CD14-positive monocyte (primary cell): ENCODE data around the gene SAFB2. TPM values are rescaled to one million over a fixed set of nuclear protein-coding genes. Genes with fewer than 3 reads are reported as not detected.

ENCODE experiments used
- DNase-seq, 3 donors: peaks; one replicate each; pipeline ENCODE4 v3.0.0-alpha.2; 2011 to 2022
- H2AFZ ChIP-seq: 2 replicates; pipeline ENCODE4 v1.6.0; 2012; ENCODE audit warnings: mild to moderate bottlenecking, low read depth, low read length, inconsistent platforms; ENCODE audit not compliant: insufficient read depth, poor library complexity, severe bottlenecking
- H3K27ac ChIP-seq, 2 donors: 1 replicate in 1 of 2; 2 replicates in 1 of 2; pipeline ENCODE4 v1.5.1; 2012 to 2013; ENCODE audit warnings: low read length in 2 of 2, control low read depth in 1 of 2, inconsistent platforms in 1 of 2, low read depth in 1 of 2, mild to moderate bottlenecking in 1 of 2
- H3K27me3 ChIP-seq, 2 donors: one replicate each; pipeline versions ENCODE4 v1.6.0 to v1.6.1; 2011 to 2013; ENCODE audit warnings: low read length in 2 of 2; ENCODE audit not compliant: control insufficient read depth in 2 of 2, insufficient read depth in 2 of 2
- H3K36me3 ChIP-seq, 2 donors: replicated peaks in 1 of 2; 1 replicate in 1 of 2; 2 replicates in 1 of 2; pipeline versions ENCODE4 v1.5.1 to v1.6.1; 2012 to 2013; ENCODE audit warnings: low read length in 2 of 2, control low read depth in 1 of 2, inconsistent platforms in 1 of 2, mild to moderate bottlenecking in 1 of 2; ENCODE audit not compliant: insufficient read depth in 2 of 2, control insufficient read depth in 1 of 2
- H3K4me1 ChIP-seq, 2 donors: 1 replicate in 1 of 2; 2 replicates in 1 of 2; pipeline versions ENCODE4 v1.5.1 to v1.6.1; 2012 to 2013; ENCODE audit warnings: low read length in 2 of 2, control low read depth in 1 of 2, inconsistent platforms in 1 of 2, mild to moderate bottlenecking in 1 of 2, moderate library complexity in 1 of 2; ENCODE audit not compliant: insufficient read depth in 2 of 2, control insufficient read depth in 1 of 2
- H3K4me2 ChIP-seq: replicated peaks from 2 replicates; pipeline ENCODE3; 2012; ENCODE audit warnings: low read length, moderate library complexity, mild to moderate bottlenecking; ENCODE audit not compliant: poor library complexity, severe bottlenecking; ENCODE audit errors: extremely low read depth
- H3K4me3 ChIP-seq, 3 experiments: fragments of 200-600 bp in 1 of 3; sonication (generic) in 1 of 3; replicated peaks in 1 of 3; 1 replicate in 2 of 3; 2 replicates in 1 of 3; pipeline ENCODE4 v1.5.1; 2011 to 2013; ENCODE audit warnings: low read length in 3 of 3, mild to moderate bottlenecking in 3 of 3, control low read depth in 2 of 3, low read depth in 2 of 3, inconsistent platforms in 1 of 3, moderate library complexity in 1 of 3
- H3K79me2 ChIP-seq: 2 replicates; pipeline ENCODE4 v1.6.0; 2012; ENCODE audit warnings: mild to moderate bottlenecking, control low read depth, inconsistent platforms, low read length, moderate library complexity; ENCODE audit not compliant: insufficient read depth
- H3K9ac ChIP-seq: 2 replicates; pipeline ENCODE4 v1.6.0; 2017; ENCODE audit warnings: low read length, mild to moderate bottlenecking; ENCODE audit not compliant: insufficient read depth, poor library complexity, severe bottlenecking
- H3K9me3 ChIP-seq, 2 donors: replicated peaks in 1 of 2; 1 replicate in 1 of 2; 2 replicates in 1 of 2; pipeline versions ENCODE4 v1.5.1 to v1.6.1; 2012 to 2013; ENCODE audit warnings: low read length in 2 of 2, control low read depth in 1 of 2; ENCODE audit not compliant: control insufficient read depth in 1 of 2, insufficient read depth in 1 of 2
- H4K20me1 ChIP-seq: 2 replicates; pipeline ENCODE4 v1.6.0; 2012; ENCODE audit warnings: mild to moderate bottlenecking, low read length, control low read depth, moderate library complexity; ENCODE audit not compliant: insufficient read depth
- H3K27ac Mint-ChIP-seq, 7 donors: one replicate each; pipeline ENCODE4 v1.8.0; 2020; ENCODE audit warnings: mild to moderate bottlenecking in 7 of 7, mixed read lengths in 7 of 7, moderate library complexity in 6 of 7, inconsistent platforms in 2 of 7
- H3K27me3 Mint-ChIP-seq, 3 donors: one replicate each; pipeline ENCODE4 v1.8.0; 2021 to 2022; ENCODE audit warnings: low read depth in 3 of 3, mild to moderate bottlenecking in 3 of 3, mixed read lengths in 3 of 3, moderate library complexity in 3 of 3, inconsistent platforms in 1 of 3
- H3K36me3 Mint-ChIP-seq, 2 donors: one replicate each; pipeline ENCODE4 v1.8.0; 2020; ENCODE audit warnings: mixed read lengths in 2 of 2, inconsistent platforms in 1 of 2, mild to moderate bottlenecking in 1 of 2
- H3K4me1 Mint-ChIP-seq: one replicate; pipeline ENCODE4 v1.8.0; 2020; ENCODE audit warnings: mild to moderate bottlenecking, mixed read lengths
- H3K4me3 Mint-ChIP-seq, 2 donors: one replicate each; pipeline ENCODE4 v1.8.0; 2020; ENCODE audit warnings: mild to moderate bottlenecking in 2 of 2, mixed read lengths in 2 of 2, moderate library complexity in 1 of 2
- H3K9me3 Mint-ChIP-seq, 7 donors: one replicate each; pipeline ENCODE4 v1.8.0; 2020 to 2022; ENCODE audit warnings: mixed read lengths in 7 of 7, mild to moderate bottlenecking in 6 of 7, moderate library complexity in 6 of 7, inconsistent platforms in 2 of 7
- CTCF ChIP-seq: fragments of 200-600 bp; IDR thresholded peaks from one replicate; pipeline ENCODE4 v1.8.0; 2022; ENCODE audit warnings: antibody characterized with exemption, mild to moderate bottlenecking
- WGBS: methylation state at CpG from one replicate; pipeline ENCODE4 v1.1.5; 2013; ENCODE audit warnings: missing lambda C conversion rate; ENCODE audit not compliant: insufficient coverage; 5-methylcytosine and 5-hydroxymethylcytosine counted together
- intact Hi-C, 2 donors: fragments of 100-400 bp; cut with micrococcal nuclease; formaldehyde crosslinking; loops; one replicate each; pipeline versions ENCODE4 v1.15.0 to v1.15.1; 2023
- polyA plus RNA-seq, 3 donors: library from polyadenylated mRNA; depleted of rRNA in 1 of 3; unstranded in 2 of 3; stranded (reverse) in 1 of 3; fragments of 300-500 nt in 2 of 3; fragments of >200 nt in 1 of 3; fragmentation: Illumina TruSeq in 2 of 3; gene quantifications; 1 replicate in 2 of 3; 2 replicates in 1 of 3; pipeline ENCODE4 v1.2.3, GENCODE V29; 2012 to 2021

The SAFB2 gene
- polyA plus RNA-seq, 3 donors = 7.5 to 53.4 (median 14.7) TPM

GRCh38 chr19:5631567-5632240 lies 9.1 kb upstream of the SAFB2 start:
- Histone ChIP-seq H3K4me2 (no peak overlapping the region), H3K9me3 (no peaks in the 10 kb centered on the region), H3K36me3 (peaks cover 20 to 67% of the 10 kb centered on the region in 2 donors), H3K4me1 (peaks cover 33 to 42% of the 10 kb centered on the region in 2 donors), H2AFZ (no peak overlapping the region), H3K27me3 (no peaks in the 10 kb centered on the region), H3K9ac (no peak overlapping the region), H4K20me1 (peaks cover 100% of the 10 kb centered on the region), H3K79me2 (peaks cover 100% of the 10 kb centered on the region), H3K4me3 (no peak overlapping the region), H3K27ac (peak overlapping the region in 1 of 2 donors; percentile 46)
- Mint-ChIP-seq H3K27me3 (peaks cover 0 to 2% (median 0%) of the 10 kb centered on the region in 3 donors), H3K36me3 (peaks cover 33 to 72% of the 10 kb centered on the region in 2 donors), H3K9me3 (no peaks in the 10 kb centered on the region), H3K27ac (peak overlapping the region in 3 of 7 donors; percentile 5 to 63 (median 61)), H3K4me1 (peaks cover 50% of the 10 kb centered on the region), H3K4me3 (no peak overlapping the region)
- DNase-seq = no peak
- TF ChIP-seq CTCF = no peak
- WGBS = 79% methylated on average over 5 of the region's 9 CpGs
- intact Hi-C loops = no loop called here

DNA sequence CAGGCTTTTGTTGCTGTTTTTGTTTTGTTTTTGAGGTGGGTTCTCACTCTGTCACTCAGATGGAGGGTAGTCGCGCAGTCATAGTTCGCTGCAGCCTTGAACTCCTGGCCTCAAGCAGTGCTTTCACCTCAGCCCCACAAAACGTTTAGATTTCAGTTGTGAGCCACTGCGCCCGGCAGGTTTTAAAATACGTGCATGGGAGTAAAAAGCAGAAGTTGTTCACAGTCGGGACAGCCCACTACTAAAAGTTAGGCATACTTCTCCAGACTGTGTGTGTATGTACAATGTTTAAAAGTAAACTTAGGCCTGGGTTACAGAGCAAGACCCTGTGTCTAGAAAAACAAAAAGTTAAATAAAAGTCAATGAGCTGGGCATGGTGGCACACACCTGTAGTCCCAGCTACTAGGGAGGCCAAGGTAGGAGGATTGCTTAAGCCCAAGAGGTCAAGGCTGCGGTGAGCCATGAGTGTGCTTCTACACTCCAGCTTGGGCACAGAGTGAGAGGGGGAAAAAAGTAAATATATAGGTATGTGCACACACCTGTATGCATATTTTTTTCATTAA lies 6.4 kb upstream of the SAFB2 start:
- peak overlapping the region; percentile 48 to 69 for H3K27ac ChIP-seq
- intact Hi-C loops = no loop called here
- no peak for TF ChIP-seq CTCF
- Mint-ChIP-seq H3K9me3 (peaks cover 0 to 2% (median 0%) of the 10 kb centered on the region in 7 donors), H3K36me3 (peaks cover 49 to 76% of the 10 kb centered on the region in 2 donors), H3K27me3 (peaks cover 0 to 2% (median 0%) of the 10 kb centered on the region in 3 donors), H3K27ac (peak overlapping the region; percentile 84 to 93 (median 91)), H3K4me1 (peaks cover 68% of the 10 kb centered on the region), H3K4me3 (peak overlapping the region; percentile 50 to 77)
- peaks cover 57 to 69% of the 10 kb centered on the region in 2 donors for H3K4me1 ChIP-seq
- 0% methylated on average over 2 of the region's 9 CpGs for whole genome bisulfite sequencing
- H3K4me3 ChIP-seq = peak overlapping the region in 1 of 3 experiments; percentile 55
- no peaks in the 10 kb centered on the region for H3K27me3 ChIP-seq
- H3K9ac ChIP-seq = no peak overlapping the region
- H4K20me1 ChIP-seq = peaks cover 99% of the 10 kb centered on the region
- peak; percentile 38 to 62 (median 55) for DNase-seq
- peak overlapping the region; percentile 49 for H3K4me2 ChIP-seq
- H3K36me3 ChIP-seq = peaks cover 27 to 59% of the 10 kb centered on the region in 2 donors
- H3K9me3 ChIP-seq = no peaks in the 10 kb centered on the region
- peaks cover 100% of the 10 kb centered on the region for H3K79me2 ChIP-seq
- no peak overlapping the region for H2AFZ ChIP-seq
